Nephron progenitor cell (in vitro differentiated cells): ENCODE data around the gene NEURL1.
A peak's percentile ranks its signal among the peaks of the same experiment; 100 is the strongest.
"Not testable (repeated sequence)": the region's sequence is repeated elsewhere in the genome, so short reads cannot be mapped to it uniquely, and the experiment has no call there.

Experiments
- DNase-seq: peaks from one replicate; pipeline ENCODE4 v3.0.0; 2021
- H3K27ac Mint-ChIP-seq: 2 replicates; pipeline ENCODE4 v1.8.0; 2021; ENCODE audit warnings: mild to moderate bottlenecking, moderate library complexity, mixed read lengths
- H3K27me3 Mint-ChIP-seq: 2 replicates; pipeline ENCODE4 v1.8.0; 2021; ENCODE audit warnings: mild to moderate bottlenecking, low read depth, mixed read lengths; ENCODE audit not compliant: poor library complexity
- H3K36me3 Mint-ChIP-seq: 2 replicates; pipeline ENCODE4 v1.8.0; 2021; ENCODE audit warnings: low read depth, mixed read lengths
- H3K4me1 Mint-ChIP-seq: 2 replicates; pipeline ENCODE4 v1.8.0; 2021; ENCODE audit warnings: mixed read lengths
- H3K4me3 Mint-ChIP-seq: 2 replicates; pipeline ENCODE4 v1.8.0; 2021; ENCODE audit warnings: mild to moderate bottlenecking, moderate library complexity, mixed read lengths
- H3K9me3 Mint-ChIP-seq: 2 replicates; pipeline ENCODE4 v1.8.0; 2021; ENCODE audit warnings: mild to moderate bottlenecking, moderate library complexity, mixed read lengths
- TF ChIP-seq, protein P1 (sequence below): fragments of 200-600 bp; sonication (generic); IDR thresholded peaks from 2 replicates; pipeline ENCODE4 v1.5.0; 2021; ENCODE audit warnings: antibody characterized with exemption

NEURL1 gene

GRCh38 chr10:103602028-103602851 is 108.7 kb downstream of the NEURL1 start:
- TF ChIP-seq, protein P1, sequence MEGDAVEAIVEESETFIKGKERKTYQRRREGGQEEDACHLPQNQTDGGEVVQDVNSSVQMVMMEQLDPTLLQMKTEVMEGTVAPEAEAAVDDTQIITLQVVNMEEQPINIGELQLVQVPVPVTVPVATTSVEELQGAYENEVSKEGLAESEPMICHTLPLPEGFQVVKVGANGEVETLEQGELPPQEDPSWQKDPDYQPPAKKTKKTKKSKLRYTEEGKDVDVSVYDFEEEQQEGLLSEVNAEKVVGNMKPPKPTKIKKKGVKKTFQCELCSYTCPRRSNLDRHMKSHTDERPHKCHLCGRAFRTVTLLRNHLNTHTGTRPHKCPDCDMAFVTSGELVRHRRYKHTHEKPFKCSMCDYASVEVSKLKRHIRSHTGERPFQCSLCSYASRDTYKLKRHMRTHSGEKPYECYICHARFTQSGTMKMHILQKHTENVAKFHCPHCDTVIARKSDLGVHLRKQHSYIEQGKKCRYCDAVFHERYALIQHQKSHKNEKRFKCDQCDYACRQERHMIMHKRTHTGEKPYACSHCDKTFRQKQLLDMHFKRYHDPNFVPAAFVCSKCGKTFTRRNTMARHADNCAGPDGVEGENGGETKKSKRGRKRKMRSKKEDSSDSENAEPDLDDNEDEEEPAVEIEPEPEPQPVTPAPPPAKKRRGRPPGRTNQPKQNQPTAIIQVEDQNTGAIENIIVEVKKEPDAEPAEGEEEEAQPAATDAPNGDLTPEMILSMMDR, result no peak
- peaks cover 52% of the 10 kb centered on the region for H3K36me3 Mint-ChIP-seq
- H3K27ac Mint-ChIP-seq, result peak overlapping the region; percentile 12
- peaks cover 3% of the 10 kb centered on the region for H3K27me3 Mint-ChIP-seq
- no peak overlapping the region for H3K4me3 Mint-ChIP-seq
- peaks cover 9% of the 10 kb centered on the region for H3K9me3 Mint-ChIP-seq
- peaks cover 30% of the 10 kb centered on the region for H3K4me1 Mint-ChIP-seq
- no peak for DNase-seq

DNA sequence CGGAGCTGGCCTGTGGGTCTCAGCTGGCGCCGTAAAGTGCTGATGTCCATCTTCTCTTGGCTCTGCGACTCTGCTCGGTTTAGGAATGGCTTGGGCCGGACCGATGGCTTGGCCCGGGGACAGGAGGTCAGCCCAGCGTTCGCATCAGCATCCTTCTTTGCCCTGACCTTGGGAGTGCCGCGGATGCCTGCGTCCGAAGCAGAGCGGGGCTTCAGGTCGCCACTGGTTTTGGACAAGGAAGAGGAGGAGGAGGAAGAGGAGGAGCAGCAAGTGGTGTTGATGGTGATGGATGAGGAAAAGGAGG is 109.3 kb downstream of the NEURL1 start:
- Mint-ChIP-seq H3K4me1 (peaks cover 25% of the 10 kb centered on the region), H3K27ac (no peak overlapping the region), H3K9me3 (peaks cover 12% of the 10 kb centered on the region), H3K36me3 (peaks cover 55% of the 10 kb centered on the region), H3K4me3 (no peak overlapping the region), H3K27me3 (peaks cover 3% of the 10 kb centered on the region)
- TF ChIP-seq, protein P1, result no peak
- no peak for DNase-seq

- TF ChIP-seq, protein P1, result no peak
- H3K27ac Mint-ChIP-seq, result no peak overlapping the region
- H3K27me3 Mint-ChIP-seq, result peaks cover 3% of the 10 kb centered on the region
- H3K9me3 Mint-ChIP-seq, result peaks cover 18% of the 10 kb centered on the region
- no peak overlapping the region for H3K4me3 Mint-ChIP-seq
- peaks cover 60% of the 10 kb centered on the region for H3K36me3 Mint-ChIP-seq
- peaks cover 20% of the 10 kb centered on the region for H3K4me1 Mint-ChIP-seq
- no peak for DNase-seq
Observed at GRCh38 chr10:103603382-103603781, 109.9 kb downstream of the NEURL1 start.

DNA sequence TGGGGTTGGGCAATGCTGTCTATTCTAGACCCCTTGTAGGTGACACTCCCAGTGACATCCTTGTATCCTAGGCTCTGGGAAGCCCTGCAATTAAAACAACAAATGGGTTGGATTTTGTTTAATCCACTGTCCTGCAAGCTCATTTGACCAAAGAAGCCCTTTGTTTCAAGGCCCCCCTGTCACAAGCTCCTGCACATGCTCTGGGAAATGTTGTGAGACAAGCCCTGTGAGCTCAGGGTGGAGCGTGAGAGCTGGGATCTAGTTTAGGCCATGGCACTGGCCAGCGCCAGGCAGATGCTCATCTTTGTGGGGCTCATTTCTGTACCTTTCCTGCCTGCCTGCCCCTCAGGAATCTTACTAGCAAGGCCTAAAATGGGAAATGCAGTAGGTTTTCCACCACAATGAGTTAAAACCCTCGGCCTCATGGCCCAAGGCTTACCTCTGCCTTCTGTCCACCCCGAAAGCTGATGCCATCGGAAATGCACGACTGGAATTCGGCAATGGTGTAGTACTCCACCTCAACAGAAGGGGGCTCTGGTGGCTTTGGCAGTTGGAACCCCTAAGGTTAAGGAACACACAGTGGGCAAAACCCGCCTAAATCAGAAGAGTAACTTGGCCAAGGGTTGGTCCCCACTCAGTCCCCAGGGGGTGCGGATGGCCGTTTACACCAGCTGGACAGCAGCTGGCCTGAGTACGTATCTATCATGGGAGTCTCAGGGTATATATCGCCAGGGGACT is 112.0 kb downstream of the NEURL1 start:
- Mint-ChIP-seq H3K9me3 (peaks cover 25% of the 10 kb centered on the region), H3K27me3 (peaks cover 3% of the 10 kb centered on the region), H3K27ac (no peak overlapping the region), H3K4me3 (no peak overlapping the region), H3K36me3 (peaks cover 80% of the 10 kb centered on the region), H3K4me1 (peaks cover 12% of the 10 kb centered on the region)
- peak; percentile 48 for DNase-seq
- TF ChIP-seq, protein P1, result peak; percentile 38

- peaks cover 80% of the 10 kb centered on the region for H3K36me3 Mint-ChIP-seq
- not testable (repeated sequence) for H3K27ac Mint-ChIP-seq, H3K27me3 Mint-ChIP-seq
Observed at GRCh38 chr10:103606097-103606438, 112.6 kb downstream of the NEURL1 start.

GRCh38 chr10:103607051-103607450 is 113.5 kb downstream of the NEURL1 start:
- H3K4me1 Mint-ChIP-seq, H3K27me3 Mint-ChIP-seq, H3K27ac Mint-ChIP-seq, H3K4me3 Mint-ChIP-seq, DNase-seq: not testable (repeated sequence)
- Mint-ChIP-seq H3K9me3 (peaks cover 25% of the 10 kb centered on the region), H3K36me3 (peaks cover 81% of the 10 kb centered on the region)

More at GRCh38 chr10:103606097-103606438, 112.6 kb downstream of the NEURL1 start:
- H3K9me3 Mint-ChIP-seq, result peaks cover 25% of the 10 kb centered on the region
- H3K4me3 Mint-ChIP-seq, H3K4me1 Mint-ChIP-seq, DNase-seq: not testable (repeated sequence)

- H3K36me3 Mint-ChIP-seq, result peaks cover 78% of the 10 kb centered on the region
- not testable (repeated sequence) for DNase-seq, H3K27ac Mint-ChIP-seq, H3K27me3 Mint-ChIP-seq, H3K4me3 Mint-ChIP-seq, H3K4me1 Mint-ChIP-seq
- H3K9me3 Mint-ChIP-seq, result peaks cover 25% of the 10 kb centered on the region
Observed at GRCh38 chr10:103608056-103608455, 114.6 kb downstream of the NEURL1 start.
